Activated naive CD8-positive, alpha-beta T cell treated with anti-CD3 and anti-CD28 coated beads, Interleukin-2, amount 50 U/mL, for 24 hours (primary cell): ENCODE data around the gene ZSCAN10.
"Not testable (repeated sequence)": the region's sequence is repeated elsewhere in the genome, so short reads cannot be mapped to it uniquely, and the experiment has no call there.

Source experiments
- ATAC-seq: fragments of 150-1000 bp; cut with Tn5 transposase; one replicate; pipeline ENCODE4 v1.10.0; 2021
- DNase-seq: peaks from one replicate; pipeline ENCODE4 v3.0.0; 2021
- H3K27ac Mint-ChIP-seq: one replicate; pipeline ENCODE4 v1.8.0; 2021; ENCODE audit warnings: mild to moderate bottlenecking, mixed read lengths
- H3K27me3 Mint-ChIP-seq: one replicate; pipeline ENCODE4 v1.8.0; 2021; ENCODE audit warnings: mixed read lengths
- H3K36me3 Mint-ChIP-seq: one replicate; pipeline ENCODE4 v1.8.0; 2021; ENCODE audit warnings: low read depth, mixed read lengths
- H3K4me1 Mint-ChIP-seq: one replicate; pipeline ENCODE4 v1.8.0; 2021; ENCODE audit warnings: mixed read lengths
- H3K4me3 Mint-ChIP-seq: one replicate; pipeline ENCODE4 v1.8.0; 2021; ENCODE audit warnings: mild to moderate bottlenecking, moderate library complexity, mixed read lengths
- H3K9me3 Mint-ChIP-seq: one replicate; pipeline ENCODE4 v1.8.0; 2021; ENCODE audit warnings: mixed read lengths

ZSCAN10 gene

GRCh38 chr16:3087243-3088235, 11.6 kb downstream of the ZSCAN10 start:
- peak overlapping the region; percentile 34 for H3K4me3 Mint-ChIP-seq

GRCh38 chr16:3086596-3087242, 12.4 kb downstream of the ZSCAN10 start:
- Mint-ChIP-seq H3K36me3 (no peaks in the 10 kb centered on the region), H3K9me3 (no peaks in the 10 kb centered on the region), H3K4me1 (peaks cover 21% of the 10 kb centered on the region), H3K4me3 (peak overlapping the region; percentile 34), H3K27me3 (no peaks in the 10 kb centered on the region), H3K27ac (no peak overlapping the region)
- ATAC-seq (peak; percentile 40), DNase-seq (no peak)

More at GRCh38 chr16:3087243-3088235, 11.6 kb downstream of the ZSCAN10 start:
- ATAC-seq (peak; percentile 20), DNase-seq (no peak)
- Mint-ChIP-seq H3K36me3 (no peaks in the 10 kb centered on the region), H3K27ac (no peak overlapping the region), H3K27me3 (no peaks in the 10 kb centered on the region), H3K9me3 (no peaks in the 10 kb centered on the region), H3K4me1 (peaks cover 21% of the 10 kb centered on the region)

- ATAC-seq (no peak), DNase-seq (no peak)
- Mint-ChIP-seq H3K9me3 (peaks cover 1% of the 10 kb centered on the region), H3K27ac (no peak overlapping the region), H3K36me3 (peaks cover under 1% of the 10 kb centered on the region), H3K4me1 (peaks cover 23% of the 10 kb centered on the region), H3K4me3 (no peak overlapping the region), H3K27me3 (no peaks in the 10 kb centered on the region)
Observed at GRCh38 chr16:3085868-3086595, 13.1 kb downstream of the ZSCAN10 start.

GRCh38 chr16:3084969-3085670, 14.0 kb downstream of the ZSCAN10 start:
- Mint-ChIP-seq H3K27me3 (no peaks in the 10 kb centered on the region), H3K36me3 (peaks cover 8% of the 10 kb centered on the region)

GRCh38 chr16:3084491-3084890, 14.6 kb downstream of the ZSCAN10 start:
- no peak for ATAC-seq
- Mint-ChIP-seq H3K27me3 (no peaks in the 10 kb centered on the region), H3K4me3 (no peak overlapping the region), H3K9me3 (peaks cover 5% of the 10 kb centered on the region), H3K4me1 (peaks cover 30% of the 10 kb centered on the region), H3K36me3 (peaks cover 12% of the 10 kb centered on the region), H3K27ac (no peak overlapping the region)
- no peak for DNase-seq

More at GRCh38 chr16:3084969-3085670, 14.0 kb downstream of the ZSCAN10 start:
- Mint-ChIP-seq H3K27ac (no peak overlapping the region), H3K9me3 (peaks cover 5% of the 10 kb centered on the region), H3K4me1 (peaks cover 25% of the 10 kb centered on the region), H3K4me3 (no peak overlapping the region)
- ATAC-seq = no peak
- DNase-seq = no peak

- H3K27ac Mint-ChIP-seq, H3K27me3 Mint-ChIP-seq, ATAC-seq, H3K9me3 Mint-ChIP-seq, DNase-seq, H3K4me3 Mint-ChIP-seq: not testable (repeated sequence)
- Mint-ChIP-seq H3K36me3 (peaks cover 16% of the 10 kb centered on the region), H3K4me1 (peaks cover 34% of the 10 kb centered on the region)
Observed at GRCh38 chr16:3083408-3083807, 15.7 kb downstream of the ZSCAN10 start.

- Mint-ChIP-seq H3K4me1 (peaks cover 40% of the 10 kb centered on the region), H3K36me3 (peaks cover 22% of the 10 kb centered on the region), H3K9me3 (peaks cover 11% of the 10 kb centered on the region)
- H3K27ac Mint-ChIP-seq, H3K27me3 Mint-ChIP-seq, H3K4me3 Mint-ChIP-seq, ATAC-seq, DNase-seq: not testable (repeated sequence)
Observed at GRCh38 chr16:3081957-3082356, 17.1 kb downstream of the ZSCAN10 start.

GRCh38 chr16:3080024-3080423, 19.1 kb downstream of the ZSCAN10 start:
- Mint-ChIP-seq H3K4me3 (no peak overlapping the region), H3K27me3 (no peaks in the 10 kb centered on the region), H3K4me1 (peaks cover 56% of the 10 kb centered on the region), H3K9me3 (peaks cover 11% of the 10 kb centered on the region), H3K27ac (no peak overlapping the region), H3K36me3 (peaks cover 22% of the 10 kb centered on the region)
- no peak for ATAC-seq
- no peak for DNase-seq

GRCh38 chr16:3076577-3076976, 22.5 kb downstream of the ZSCAN10 start:
- Mint-ChIP-seq H3K27ac (peak overlapping the region; percentile 89), H3K4me1 (peaks cover 78% of the 10 kb centered on the region), H3K27me3 (no peaks in the 10 kb centered on the region), H3K36me3 (peaks cover 25% of the 10 kb centered on the region), H3K4me3 (peak overlapping the region; percentile 35), H3K9me3 (peaks cover 11% of the 10 kb centered on the region)
- no peak for DNase-seq
- ATAC-seq = no peak

- not testable (repeated sequence) for ATAC-seq
- peaks cover 24% of the 10 kb centered on the region for H3K36me3 Mint-ChIP-seq
Observed at GRCh38 chr16:3075946-3076345, 23.1 kb downstream of the ZSCAN10 start.

GRCh38 chr16:3075523-3075915, 23.6 kb downstream of the ZSCAN10 start:
- no peaks in the 10 kb centered on the region for H3K27me3 Mint-ChIP-seq
- peaks cover 74% of the 10 kb centered on the region for H3K4me1 Mint-ChIP-seq
- peak overlapping the region; percentile 89 for H3K27ac Mint-ChIP-seq
- ATAC-seq (no peak), DNase-seq (no peak)
- H3K36me3 Mint-ChIP-seq = peaks cover 20% of the 10 kb centered on the region
- peak overlapping the region; percentile 54 for H3K4me3 Mint-ChIP-seq
- peaks cover 5% of the 10 kb centered on the region for H3K9me3 Mint-ChIP-seq

More at GRCh38 chr16:3075946-3076345, 23.1 kb downstream of the ZSCAN10 start:
- H3K4me3 Mint-ChIP-seq, H3K27me3 Mint-ChIP-seq, DNase-seq, H3K9me3 Mint-ChIP-seq, H3K27ac Mint-ChIP-seq: not testable (repeated sequence)
- H3K4me1 Mint-ChIP-seq = peaks cover 78% of the 10 kb centered on the region

GRCh38 chr16:3074860-3075522, 24.1 kb downstream of the ZSCAN10 start:
- H3K4me1 Mint-ChIP-seq = peaks cover 79% of the 10 kb centered on the region
- peaks cover 20% of the 10 kb centered on the region for H3K36me3 Mint-ChIP-seq
- peak overlapping the region; percentile 54 for H3K4me3 Mint-ChIP-seq
- ATAC-seq = peak; percentile 88
- peak overlapping the region; percentile 89 for H3K27ac Mint-ChIP-seq
- DNase-seq = peak; percentile 72
- H3K9me3 Mint-ChIP-seq = peaks cover 5% of the 10 kb centered on the region
- no peaks in the 10 kb centered on the region for H3K27me3 Mint-ChIP-seq

- H3K4me1 Mint-ChIP-seq = peaks cover 84% of the 10 kb centered on the region
- no peaks in the 10 kb centered on the region for H3K27me3 Mint-ChIP-seq
- peaks cover 24% of the 10 kb centered on the region for H3K36me3 Mint-ChIP-seq
- H3K9me3 Mint-ChIP-seq = peaks cover 5% of the 10 kb centered on the region
- DNase-seq (no peak), ATAC-seq (no peak)
- H3K27ac Mint-ChIP-seq = peak overlapping the region; percentile 80
- peak overlapping the region; percentile 56 for H3K4me3 Mint-ChIP-seq
Observed at GRCh38 chr16:3073448-3073847, 25.6 kb downstream of the ZSCAN10 start.
